SK-N-MC (cell line): Measurements from ENCODE around the gene SNX3.

ENCODE experiments used
- EZH2 ChIP-seq: fragments of 200-600 bp; sonication (generic); IDR thresholded peaks from one replicate; pipeline ENCODE4 v1.6.1; 2017; ENCODE audit warnings: antibody characterized with exemption
- FOXP2 ChIP-seq: optimal IDR thresholded peaks from 2 replicates; pipeline ENCODE3; 2011; ENCODE audit warnings: mild to moderate bottlenecking, moderate library complexity; ENCODE audit not compliant: insufficient read depth; ENCODE audit errors: extremely low read length, control extremely low read depth
- POLR2AphosphoS5 ChIP-seq: IDR thresholded peaks from 2 replicates; pipeline ENCODE4 v1.6.1; 2012; ENCODE audit warnings: mild to moderate bottlenecking, low read depth, low read length, borderline replicate concordance

GRCh38 chr6:108170332-108171290 lies 90.2 kb downstream of the SNX3 start:
- TF ChIP-seq EZH2 (no peak), POLR2AphosphoS5 (no peak), FOXP2 (no peak)
